Measurements from ENCODE around the gene LRIT3. TPM values are rescaled to one million over a fixed set of nuclear protein-coding genes. Genes with fewer than 3 reads are reported as not detected.

LRIT3 gene
- total RNA-seq, 2 experiments from 2014 or later = 0.16 TPM

- H3K27me3 Mint-ChIP-seq (ENCODE audit: low read depth) = peaks cover 11% of the 10 kb centered on the region
- no peak overlapping the region for H3K27ac Mint-ChIP-seq
- no peak for ATAC-seq
- no peaks in the 10 kb centered on the region for H3K9me3 Mint-ChIP-seq (ENCODE audit: insufficient read depth)
- no peaks in the 10 kb centered on the region for H3K4me1 Mint-ChIP-seq (ENCODE audit: low read depth)
- ChIA-PET CTCF (no interaction called here), POLR2A (no interaction called here)
- H3K36me3 Mint-ChIP-seq (ENCODE audit: low read depth) = no peaks in the 10 kb centered on the region
- H3K4me3 Mint-ChIP-seq = no peak overlapping the region
- DNase-seq = no peak
Measured at GRCh38 chr4:109915385-109916026, 67.6 kb downstream of the LRIT3 start.

GRCh38 chr4:109916027-109916409 is 68.1 kb downstream of the LRIT3 start:
- peaks cover 11% of the 10 kb centered on the region for H3K27me3 Mint-ChIP-seq (ENCODE audit: low read depth)
- no peaks in the 10 kb centered on the region for H3K4me1 Mint-ChIP-seq (ENCODE audit: low read depth)
- no peaks in the 10 kb centered on the region for H3K36me3 Mint-ChIP-seq (ENCODE audit: low read depth)
- ChIA-PET POLR2A (no interaction called here), CTCF (no interaction called here)
- DNase-seq = no peak
- H3K9me3 Mint-ChIP-seq (ENCODE audit: insufficient read depth) = no peaks in the 10 kb centered on the region
- no peak for ATAC-seq
- no peak overlapping the region for H3K4me3 Mint-ChIP-seq
- no peak overlapping the region for H3K27ac Mint-ChIP-seq

GRCh38 chr4:109921384-109921808 is 73.5 kb downstream of the LRIT3 start:
- Mint-ChIP-seq H3K27me3 (ENCODE audit: low read depth) (peaks cover 3% of the 10 kb centered on the region), H3K27ac (no peak overlapping the region), H3K36me3 (ENCODE audit: low read depth) (no peaks in the 10 kb centered on the region), H3K4me3 (no peak overlapping the region), H3K9me3 (ENCODE audit: insufficient read depth) (no peaks in the 10 kb centered on the region), H3K4me1 (ENCODE audit: low read depth) (no peaks in the 10 kb centered on the region)
- ChIA-PET CTCF (no interaction called here), POLR2A (no interaction called here)
- DNase-seq (no peak), ATAC-seq (no peak)

Other genes starting within 250 kb of the LRIT3 start
- 10 to 100 TPM; 24.1 to 25.5 TPM for gene CASP6, start 144.7 kb upstream of the LRIT3 start, total RNA-seq
- gene PLA2G12A, start 118.0 kb upstream of the LRIT3 start, total RNA-seq = 10 to 100 TPM; 13.6 to 20.4 TPM
- gene CFI, start 46.1 kb upstream of the LRIT3 start, total RNA-seq = not detected
- 10 to 100 TPM; 24.1 to 27.2 TPM for gene GAR1, start 32.3 kb upstream of the LRIT3 start, total RNA-seq
- gene RRH, start 20.1 kb upstream of the LRIT3 start, total RNA-seq = under 1 TPM in 1 of 2 experiments, not detected in 1; 0.26 TPM
- not detected for gene EGF, start 64.8 kb downstream of the LRIT3 start, total RNA-seq

All from activated CD8-positive, alpha-beta T cell treated with anti-CD3 and anti-CD28 coated beads, Interleukin-2, amount 10 ng/mL, durations not matched to agents 7 days and 5 days (primary cell).